LNCAP (cell line): Measurements from ENCODE around the gene VCL.

Experiments
- TF ChIP-seq, protein P1 (sequence below): fragments of 450-650 bp; IDR thresholded peaks from 2 replicates; pipeline ENCODE4 v1.5.1; 2017; ENCODE audit warnings: mild to moderate bottlenecking

Gene VCL

DNA sequence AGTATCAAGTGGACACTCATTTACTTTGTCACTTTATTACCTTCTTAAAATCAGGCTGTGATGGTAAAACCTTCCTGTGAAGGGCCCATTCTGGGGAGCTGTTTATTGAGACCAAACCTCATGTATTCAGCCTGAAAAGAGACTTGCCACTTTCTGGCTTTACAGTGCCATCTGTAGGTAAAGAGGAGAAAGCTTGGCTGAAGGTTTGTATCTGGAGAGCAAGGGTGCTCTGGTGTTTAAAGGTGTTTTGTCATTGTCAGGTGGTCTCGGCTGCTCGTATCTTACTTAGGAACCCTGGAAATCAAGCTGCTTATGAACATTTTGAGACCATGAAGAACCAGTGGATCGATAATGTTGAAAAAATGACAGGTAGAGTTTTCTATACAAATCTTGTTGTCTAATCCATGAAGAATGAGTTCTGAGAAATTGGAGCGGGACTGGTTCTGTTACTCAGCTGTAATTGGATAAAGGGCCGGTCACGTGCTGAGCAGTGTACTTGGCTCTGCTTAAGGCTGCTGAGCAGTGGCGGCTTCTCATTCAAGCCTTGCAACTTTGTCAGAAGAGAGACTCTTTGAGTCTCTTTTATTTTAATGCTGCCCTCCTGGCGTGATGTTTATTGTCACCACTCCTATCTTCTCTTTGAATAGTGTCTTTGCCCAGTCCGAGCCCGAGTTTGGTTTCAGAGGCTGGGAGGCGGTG lies 105.8 kb downstream of the VCL start:
- TF ChIP-seq, protein P1, sequence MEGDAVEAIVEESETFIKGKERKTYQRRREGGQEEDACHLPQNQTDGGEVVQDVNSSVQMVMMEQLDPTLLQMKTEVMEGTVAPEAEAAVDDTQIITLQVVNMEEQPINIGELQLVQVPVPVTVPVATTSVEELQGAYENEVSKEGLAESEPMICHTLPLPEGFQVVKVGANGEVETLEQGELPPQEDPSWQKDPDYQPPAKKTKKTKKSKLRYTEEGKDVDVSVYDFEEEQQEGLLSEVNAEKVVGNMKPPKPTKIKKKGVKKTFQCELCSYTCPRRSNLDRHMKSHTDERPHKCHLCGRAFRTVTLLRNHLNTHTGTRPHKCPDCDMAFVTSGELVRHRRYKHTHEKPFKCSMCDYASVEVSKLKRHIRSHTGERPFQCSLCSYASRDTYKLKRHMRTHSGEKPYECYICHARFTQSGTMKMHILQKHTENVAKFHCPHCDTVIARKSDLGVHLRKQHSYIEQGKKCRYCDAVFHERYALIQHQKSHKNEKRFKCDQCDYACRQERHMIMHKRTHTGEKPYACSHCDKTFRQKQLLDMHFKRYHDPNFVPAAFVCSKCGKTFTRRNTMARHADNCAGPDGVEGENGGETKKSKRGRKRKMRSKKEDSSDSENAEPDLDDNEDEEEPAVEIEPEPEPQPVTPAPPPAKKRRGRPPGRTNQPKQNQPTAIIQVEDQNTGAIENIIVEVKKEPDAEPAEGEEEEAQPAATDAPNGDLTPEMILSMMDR: peak; percentile 45; the same call in 1 of the 2 replicates

DNA sequence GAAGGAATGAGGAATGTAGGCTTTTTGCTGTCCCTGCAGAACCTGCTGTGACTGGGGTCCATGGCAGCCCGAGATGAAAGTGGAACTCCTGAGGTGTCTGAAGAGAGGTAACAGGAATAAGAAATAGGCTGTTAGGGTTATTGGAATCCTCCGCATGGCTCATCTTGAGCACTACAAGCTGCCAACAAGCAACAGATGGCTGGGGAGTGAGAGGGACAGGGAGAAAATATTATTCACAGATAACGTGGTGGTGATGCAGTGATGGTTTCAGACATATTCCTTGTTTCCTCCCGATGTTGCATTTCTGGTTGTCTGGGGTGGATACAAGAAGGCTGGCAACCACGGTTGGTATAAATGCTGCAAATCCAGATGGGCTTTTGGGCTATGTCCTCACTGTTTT lies 106.6 kb downstream of the VCL start:
- TF ChIP-seq, protein P1: no peak

DNA sequence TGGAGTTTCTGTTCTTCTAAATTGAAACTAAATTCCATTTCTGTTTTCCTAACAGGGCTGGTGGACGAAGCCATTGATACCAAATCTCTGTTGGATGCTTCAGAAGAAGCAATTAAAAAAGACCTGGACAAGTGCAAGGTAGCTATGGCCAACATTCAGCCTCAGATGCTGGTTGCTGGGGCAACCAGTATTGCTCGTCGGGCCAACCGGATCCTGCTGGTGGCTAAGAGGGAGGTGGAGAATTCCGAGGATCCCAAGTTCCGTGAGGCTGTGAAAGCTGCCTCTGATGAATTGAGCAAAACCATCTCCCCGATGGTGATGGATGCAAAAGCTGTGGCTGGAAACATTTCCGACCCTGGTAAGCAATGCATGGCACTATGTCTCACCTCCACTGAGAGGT lies 107.1 kb downstream of the VCL start:
- TF ChIP-seq, protein P1: no peak

DNA sequence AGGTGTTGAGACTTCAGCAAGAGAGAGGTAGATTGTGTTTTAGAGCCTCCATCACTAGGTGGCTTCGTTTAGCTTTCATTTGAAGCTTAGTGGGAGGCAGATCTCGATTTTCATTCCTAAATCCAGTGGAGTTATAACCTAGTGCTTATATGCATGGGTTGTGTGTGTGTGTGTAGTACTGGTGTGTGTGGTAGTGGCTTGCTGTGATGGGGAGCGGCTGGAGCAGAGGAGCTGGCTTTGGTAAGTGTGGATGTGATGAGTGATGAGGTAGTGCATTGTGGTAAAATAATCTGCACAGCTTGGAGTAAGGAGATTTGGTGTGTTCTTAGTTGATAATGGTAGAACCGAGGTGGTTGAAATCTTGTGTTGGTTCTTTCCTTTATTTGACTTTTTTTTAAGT lies 109.5 kb downstream of the VCL start:
- TF ChIP-seq, protein P1: no peak

DNA sequence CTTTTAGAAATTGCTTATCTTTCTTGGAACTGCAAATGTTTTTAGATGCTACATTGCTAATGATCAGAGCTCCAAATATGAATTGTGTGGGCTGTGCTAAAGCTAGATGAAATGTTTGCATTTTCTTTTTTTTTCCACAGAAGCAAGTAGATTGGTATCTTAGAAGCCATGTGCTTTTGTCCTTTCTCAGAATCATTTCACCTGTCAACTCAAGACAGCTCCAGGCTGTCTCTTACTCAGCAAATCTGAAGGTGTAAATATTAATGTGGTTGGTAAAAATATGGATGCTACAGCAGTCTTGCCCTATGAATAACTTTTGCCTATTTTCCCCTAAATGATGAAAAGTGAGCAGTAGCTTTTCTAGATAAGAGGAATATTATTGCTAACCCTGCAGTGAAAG lies 111.5 kb downstream of the VCL start:
- TF ChIP-seq, protein P1: no peak

DNA sequence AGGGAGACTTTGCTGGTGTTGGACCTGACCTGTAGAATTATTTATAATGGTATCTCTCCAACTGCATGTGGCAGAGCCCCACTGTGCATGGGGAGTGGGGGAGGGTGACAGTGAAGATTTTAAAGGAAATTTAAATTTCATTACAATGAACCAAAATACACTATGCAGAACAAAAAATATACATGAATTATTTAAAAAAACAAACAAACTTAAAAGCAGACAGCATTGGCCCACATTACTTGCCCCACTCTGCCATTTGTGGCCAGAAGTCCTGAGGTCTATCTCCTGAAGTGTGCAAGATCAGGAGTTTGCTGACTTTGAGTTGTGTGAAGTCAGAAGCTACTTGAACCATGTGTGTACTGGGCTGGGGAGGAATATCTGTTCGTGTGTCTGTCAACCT lies 112.2 kb downstream of the VCL start:
- TF ChIP-seq, protein P1: no peak

DNA sequence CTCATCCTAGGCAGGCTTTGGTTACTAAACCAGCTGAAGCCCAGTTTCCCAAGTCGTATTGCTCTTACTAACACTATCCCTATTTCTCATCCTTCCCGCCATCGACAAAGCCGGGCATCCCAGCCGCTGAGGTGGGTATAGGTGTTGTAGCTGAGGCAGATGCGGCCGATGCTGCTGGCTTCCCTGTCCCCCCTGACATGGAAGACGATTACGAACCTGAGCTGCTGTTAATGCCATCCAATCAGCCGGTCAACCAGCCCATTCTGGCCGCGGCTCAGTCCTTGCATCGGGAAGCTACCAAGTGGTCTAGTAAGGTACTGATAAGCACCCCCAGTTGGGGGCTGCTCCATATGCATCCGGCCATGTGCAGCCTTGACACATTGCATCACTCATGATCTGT lies 113.9 kb downstream of the VCL start:
- TF ChIP-seq, protein P1: no peak

DNA sequence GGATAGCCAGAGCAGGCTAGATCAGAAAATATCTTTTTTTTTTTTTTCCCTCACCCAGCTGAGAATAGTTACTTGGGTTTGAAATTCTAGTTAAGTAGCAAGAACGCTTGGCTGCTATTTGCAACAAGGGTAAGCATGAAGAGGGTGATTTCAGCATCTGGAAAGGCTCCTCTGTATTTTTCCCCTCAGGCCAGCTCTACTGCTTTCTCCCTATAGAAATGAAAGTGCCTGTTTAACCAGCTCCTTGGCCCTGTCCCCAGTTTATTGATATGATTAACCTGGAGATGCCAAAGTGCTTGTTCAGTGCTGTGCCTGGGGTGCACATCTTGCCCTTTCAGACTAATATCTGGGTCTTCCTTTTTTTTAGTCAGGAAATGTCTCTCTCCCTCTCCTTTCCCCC lies 115.6 kb downstream of the VCL start:
- TF ChIP-seq, protein P1: no peak
